ENCODE data around the gene CSKMT. TPM values are rescaled to one million over a fixed set of nuclear protein-coding genes. Genes with fewer than 3 reads are reported as not detected.

Gene CSKMT
- total and polyA plus RNA-seq, 10 of the 15 experiments (the other 5 are each of a cell fraction or from before 2014, with no cell fraction given): 7.0 to 213 (median 21.6) TPM

GRCh38 chr11:62665075-62665598 is at the start of gene CSKMT, which contains the start of gene C11orf98 (continued):
- TF ChIP-seq GATAD2B (conservative IDR thresholded peaks at IDR 0.05; ENCODE audit: low read depth) (peak; percentile 61; the same call in 1 of the 2 replicates), NBN (IDR thresholded peaks at IDR 0.05) (no peak), EGR1 (IDR thresholded peaks at IDR 0.05; ENCODE audit: borderline replicate concordance in 1 of 2, low read depth in 2 of 2, low read length in 2 of 2) (peak in 1 of 2 experiments; percentile 36; a peak in 1 of 3 replicates), TARDBP (IDR thresholded peaks at IDR 0.05; ENCODE audit: borderline replicate concordance) (0 out of 2 replicates have a peak, but pooled peaks have one; percentile 34), MEF2B (IDR thresholded peaks at IDR 0.05; ENCODE audit: partially characterized antibody, poor library complexity, severe bottlenecking) (peak; percentile 26), RUNX3 (IDR thresholded peaks at IDR 0.05; ENCODE audit: low read length) (peak; percentile 86), SUZ12 (IDR thresholded peaks at IDR 0.05; ENCODE audit: unreplicated experiment) (no peak), E2F8 (IDR thresholded peaks at IDR 0.05; ENCODE audit: low read depth, partially characterized antibody) (no peak), CREB1 (IDR thresholded peaks at IDR 0.05; ENCODE audit: low read depth) (peak; percentile 25; the same call in 1 of the 2 replicates), ZNF24 (IDR thresholded peaks at IDR 0.05) (no peak), BCLAF1 (IDR thresholded peaks at IDR 0.05) (no peak), IRF4 (IDR thresholded peaks at IDR 0.05; ENCODE audit: low read depth, low read length) (no peak), KAT2A (conservative IDR thresholded peaks at IDR 0.05; ENCODE audit: control insufficient read depth, low read depth, low read length) (no peak), POLR2AphosphoS5 (IDR thresholded peaks at IDR 0.05; ENCODE audit: low read length) (peak; percentile 100), NFYA (IDR thresholded peaks at IDR 0.05; ENCODE audit: borderline replicate concordance, low read depth, low read length) (no peak), FOXK2 (IDR thresholded peaks at IDR 0.05) (no peak), BHLHE40 (IDR thresholded peaks at IDR 0.05; ENCODE audit: borderline replicate concordance in 1 of 2, low read depth in 2 of 2, low read length in 1 of 2) (no peak; a peak in 1 of 4 replicates), TCF3 (IDR thresholded peaks at IDR 0.05; ENCODE audit: borderline replicate concordance, insufficient read depth, low read depth, low read length) (peak; percentile 95), NR2C1 (IDR thresholded peaks at IDR 0.05) (0 out of 2 replicates have a peak, but pooled peaks have one; percentile 52), ASH2L (IDR thresholded peaks at IDR 0.05; ENCODE audit: borderline replicate concordance, low read depth) (no peak), ELK1 (IDR thresholded peaks at IDR 0.05; ENCODE audit: low read depth, low read length) (peak; percentile 77), TAF1 (IDR thresholded peaks at IDR 0.05; ENCODE audit: borderline replicate concordance, low read depth, low read length) (peak; percentile 96), SMARCA5 (IDR thresholded peaks at IDR 0.05) (no peak), ZNF274 (IDR thresholded peaks at IDR 0.05; ENCODE audit: insufficient read depth, insufficient read length) (no peak), ATF7 (IDR thresholded peaks at IDR 0.05; ENCODE audit: low read depth) (peak; percentile 47; the same call in 1 of the 2 replicates), MYB (IDR thresholded peaks at IDR 0.05; ENCODE audit: borderline replicate concordance, low read depth, low read length) (no peak)
